ENCODE results near the gene PRDM16.

PRDM16 gene

GRCh38 chr1:3139871-3140361 is 70.9 kb downstream of the PRDM16 start:
- H3K4me1 Mint-ChIP-seq: no peaks in the 10 kb centered on the region
- DNase-seq: no peak
- no peaks in the 10 kb centered on the region for H3K9me3 Mint-ChIP-seq
- CTCF ChIA-PET: no interaction called here
- no peak overlapping the region for H3K4me3 Mint-ChIP-seq
- H3K27me3 Mint-ChIP-seq: no peaks in the 10 kb centered on the region
- H3K36me3 Mint-ChIP-seq: no peaks in the 10 kb centered on the region
- H3K27ac Mint-ChIP-seq: no peak overlapping the region

- no peaks in the 10 kb centered on the region for H3K27me3 Mint-ChIP-seq
- no peaks in the 10 kb centered on the region for H3K36me3 Mint-ChIP-seq
- CTCF ChIA-PET: no interaction called here
- H3K9me3 Mint-ChIP-seq: no peaks in the 10 kb centered on the region
- no peaks in the 10 kb centered on the region for H3K4me1 Mint-ChIP-seq
- H3K4me3 Mint-ChIP-seq: no peak overlapping the region
- DNase-seq: no peak
- H3K27ac Mint-ChIP-seq: no peak overlapping the region
These were observed 71.4 kb downstream of the PRDM16 start for GRCh38 chr1:3140437-3140836.

- no peak overlapping the region for H3K27ac Mint-ChIP-seq
These were observed 72.1 kb downstream of the PRDM16 start for GRCh38 chr1:3141129-3141528.

GRCh38 chr1:3141836-3142235 is 72.8 kb downstream of the PRDM16 start:
- Mint-ChIP-seq H3K4me3 (no peak overlapping the region), H3K36me3 (no peaks in the 10 kb centered on the region), H3K4me1 (no peaks in the 10 kb centered on the region), H3K27me3 (no peaks in the 10 kb centered on the region), H3K9me3 (peaks cover 7% of the 10 kb centered on the region), H3K27ac (no peak overlapping the region)
- no peak for DNase-seq
- CTCF ChIA-PET: no interaction called here

More at GRCh38 chr1:3141129-3141528, 72.1 kb downstream of the PRDM16 start:
- CTCF ChIA-PET: no interaction called here
- Mint-ChIP-seq H3K4me3 (no peak overlapping the region), H3K36me3 (no peaks in the 10 kb centered on the region), H3K4me1 (no peaks in the 10 kb centered on the region), H3K9me3 (no peaks in the 10 kb centered on the region), H3K27me3 (no peaks in the 10 kb centered on the region)
- DNase-seq: no peak

GRCh38 chr1:3142236-3142635 is 73.2 kb downstream of the PRDM16 start:
- Mint-ChIP-seq H3K4me1 (no peaks in the 10 kb centered on the region), H3K9me3 (peaks cover 10% of the 10 kb centered on the region)
- CTCF ChIA-PET: no interaction called here

GRCh38 chr1:3142751-3143150 is 73.7 kb downstream of the PRDM16 start:
- DNase-seq: no peak
- Mint-ChIP-seq H3K4me3 (no peak overlapping the region), H3K4me1 (no peaks in the 10 kb centered on the region), H3K27me3 (no peaks in the 10 kb centered on the region), H3K27ac (no peak overlapping the region), H3K36me3 (no peaks in the 10 kb centered on the region), H3K9me3 (peaks cover 10% of the 10 kb centered on the region)
- CTCF ChIA-PET: no interaction called here

More at GRCh38 chr1:3142236-3142635, 73.2 kb downstream of the PRDM16 start:
- Mint-ChIP-seq H3K27me3 (no peaks in the 10 kb centered on the region), H3K27ac (no peak overlapping the region), H3K36me3 (no peaks in the 10 kb centered on the region), H3K4me3 (no peak overlapping the region)
- DNase-seq: no peak

- Mint-ChIP-seq H3K4me1 (no peaks in the 10 kb centered on the region), H3K27me3 (no peaks in the 10 kb centered on the region), H3K4me3 (no peak overlapping the region), H3K36me3 (no peaks in the 10 kb centered on the region), H3K9me3 (peaks cover 10% of the 10 kb centered on the region), H3K27ac (no peak overlapping the region)
- CTCF ChIA-PET: no interaction called here
- no peak for DNase-seq
These were observed 76.7 kb downstream of the PRDM16 start for GRCh38 chr1:3145532-3146325.

GRCh38 chr1:3146458-3146857 is 77.5 kb downstream of the PRDM16 start:
- Mint-ChIP-seq H3K4me3 (no peak overlapping the region), H3K27me3 (no peaks in the 10 kb centered on the region), H3K4me1 (no peaks in the 10 kb centered on the region), H3K27ac (no peak overlapping the region), H3K9me3 (peaks cover 10% of the 10 kb centered on the region), H3K36me3 (no peaks in the 10 kb centered on the region)
- CTCF ChIA-PET: no interaction called here
- no peak for DNase-seq

- no peaks in the 10 kb centered on the region for H3K27me3 Mint-ChIP-seq
- CTCF ChIA-PET: no interaction called here
- no peak overlapping the region for H3K27ac Mint-ChIP-seq
- no peaks in the 10 kb centered on the region for H3K36me3 Mint-ChIP-seq
- DNase-seq: no peak
- H3K4me1 Mint-ChIP-seq: no peaks in the 10 kb centered on the region
- no peak overlapping the region for H3K4me3 Mint-ChIP-seq
- H3K9me3 Mint-ChIP-seq: peaks cover 10% of the 10 kb centered on the region
These were observed 77.9 kb downstream of the PRDM16 start for GRCh38 chr1:3146907-3147306.

- Mint-ChIP-seq H3K9me3 (peaks cover 10% of the 10 kb centered on the region), H3K27me3 (peaks cover 9% of the 10 kb centered on the region), H3K36me3 (no peaks in the 10 kb centered on the region), H3K4me1 (no peaks in the 10 kb centered on the region), H3K27ac (no peak overlapping the region), H3K4me3 (no peak overlapping the region)
- CTCF ChIA-PET: no interaction called here
- DNase-seq: no peak
These were observed 79.2 kb downstream of the PRDM16 start for GRCh38 chr1:3148171-3148570.

- Mint-ChIP-seq H3K9me3 (peaks cover 10% of the 10 kb centered on the region), H3K4me3 (no peak overlapping the region), H3K27me3 (peaks cover 16% of the 10 kb centered on the region), H3K4me1 (no peaks in the 10 kb centered on the region), H3K36me3 (no peaks in the 10 kb centered on the region), H3K27ac (no peak overlapping the region)
- CTCF ChIA-PET: no interaction called here
- DNase-seq: no peak
These were observed 80.3 kb downstream of the PRDM16 start for GRCh38 chr1:3149277-3149676.

GRCh38 chr1:3151456-3151855 is 82.5 kb downstream of the PRDM16 start:
- H3K9me3 Mint-ChIP-seq: peaks cover 6% of the 10 kb centered on the region
- H3K4me1 Mint-ChIP-seq: no peaks in the 10 kb centered on the region
- peaks cover 38% of the 10 kb centered on the region for H3K27me3 Mint-ChIP-seq
- no peak for DNase-seq
- no peaks in the 10 kb centered on the region for H3K36me3 Mint-ChIP-seq
- CTCF ChIA-PET: no interaction called here
- no peak overlapping the region for H3K27ac Mint-ChIP-seq
- no peak overlapping the region for H3K4me3 Mint-ChIP-seq

GRCh38 chr1:3152143-3152542 is 83.1 kb downstream of the PRDM16 start:
- Mint-ChIP-seq H3K4me1 (no peaks in the 10 kb centered on the region), H3K27ac (no peak overlapping the region), H3K9me3 (no peaks in the 10 kb centered on the region), H3K27me3 (peaks cover 45% of the 10 kb centered on the region), H3K36me3 (no peaks in the 10 kb centered on the region), H3K4me3 (no peak overlapping the region)
- CTCF ChIA-PET: no interaction called here
- no peak for DNase-seq

GRCh38 chr1:3153197-3153596 is 84.2 kb downstream of the PRDM16 start:
- H3K4me3 Mint-ChIP-seq: no peak overlapping the region
- DNase-seq: no peak
- no peaks in the 10 kb centered on the region for H3K36me3 Mint-ChIP-seq
- H3K27me3 Mint-ChIP-seq: peaks cover 51% of the 10 kb centered on the region
- no peaks in the 10 kb centered on the region for H3K9me3 Mint-ChIP-seq
- H3K4me1 Mint-ChIP-seq: no peaks in the 10 kb centered on the region
- H3K27ac Mint-ChIP-seq: no peak overlapping the region
- CTCF ChIA-PET: no interaction called here

GRCh38 chr1:3153902-3154795 is 85.1 kb downstream of the PRDM16 start:
- Mint-ChIP-seq H3K4me1 (no peaks in the 10 kb centered on the region), H3K4me3 (no peak overlapping the region), H3K36me3 (no peaks in the 10 kb centered on the region), H3K9me3 (no peaks in the 10 kb centered on the region), H3K27ac (no peak overlapping the region), H3K27me3 (peaks cover 59% of the 10 kb centered on the region)
- CTCF ChIA-PET: no interaction called here
- DNase-seq: no peak

Data from activated naive CD4-positive, alpha-beta T cell treated with anti-CD3 and anti-CD28 coated beads, Interleukin-2, amount 10 ng/mL, durations not matched to agents 7 days and 5 days (primary cell).